ENCODE data around the gene ANKRD49. TPM values are rescaled to one million over a fixed set of nuclear protein-coding genes. Genes with fewer than 3 reads are reported as not detected.

The ANKRD49 gene
- total and polyA plus RNA-seq, 2 of the 4 experiments (the other 2 are of a cell fraction): 7.2 to 10.4 TPM

DNA sequence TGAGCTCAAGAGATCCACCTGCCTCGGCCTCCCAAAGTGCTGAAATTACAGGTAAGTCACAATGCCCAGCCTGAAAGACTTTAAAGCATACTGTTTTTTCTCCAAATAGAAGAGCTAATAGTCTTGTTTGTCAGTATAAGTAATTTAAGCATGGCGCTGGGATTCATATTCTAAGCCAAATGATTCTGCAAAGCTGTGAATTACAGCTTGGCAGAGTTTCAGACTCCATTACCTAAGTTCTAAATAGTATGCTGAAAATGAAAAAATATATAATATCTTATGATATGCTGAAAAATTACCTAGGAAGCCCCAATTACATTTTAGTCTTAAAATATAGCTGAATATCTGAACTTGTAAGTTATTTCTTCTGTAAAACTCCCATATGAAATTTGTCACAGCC is 39.5 kb upstream of the ANKRD49 start:
- no peak overlapping the region for H4K5ac ChIP-seq (ENCODE audit: low read depth, low read length)
- H3K4me3 ChIP-seq (ENCODE audit: insufficient read depth, low read depth, low read length): no peak overlapping the region
- no peak overlapping the region for H3K4me2 ChIP-seq (ENCODE audit: low read depth, low read length)
- no peak overlapping the region for H3K56ac ChIP-seq (ENCODE audit: extremely low read depth, insufficient read depth, low read length)
- no peaks in the 10 kb centered on the region for H3K4me1 ChIP-seq (ENCODE audit: control insufficient read depth, insufficient read depth, low read length)
- H3K4ac ChIP-seq (ENCODE audit: low read depth, low read length): no peak overlapping the region
- H3K9me3 ChIP-seq (ENCODE audit: control insufficient read depth, insufficient read depth, low read length): no peaks in the 10 kb centered on the region
- no peak overlapping the region for H2BK120ac ChIP-seq (ENCODE audit: low read depth, low read length)
- H2AK5ac ChIP-seq (ENCODE audit: low read depth, low read length): no peak overlapping the region
- H3K9me1 ChIP-seq (ENCODE audit: insufficient read depth, low read length): no peaks in the 10 kb centered on the region; the same call in 1 of the 2 replicates
- no peak overlapping the region for H2BK20ac ChIP-seq (ENCODE audit: low read depth, low read length)
- TF ChIP-seq, protein P1, sequence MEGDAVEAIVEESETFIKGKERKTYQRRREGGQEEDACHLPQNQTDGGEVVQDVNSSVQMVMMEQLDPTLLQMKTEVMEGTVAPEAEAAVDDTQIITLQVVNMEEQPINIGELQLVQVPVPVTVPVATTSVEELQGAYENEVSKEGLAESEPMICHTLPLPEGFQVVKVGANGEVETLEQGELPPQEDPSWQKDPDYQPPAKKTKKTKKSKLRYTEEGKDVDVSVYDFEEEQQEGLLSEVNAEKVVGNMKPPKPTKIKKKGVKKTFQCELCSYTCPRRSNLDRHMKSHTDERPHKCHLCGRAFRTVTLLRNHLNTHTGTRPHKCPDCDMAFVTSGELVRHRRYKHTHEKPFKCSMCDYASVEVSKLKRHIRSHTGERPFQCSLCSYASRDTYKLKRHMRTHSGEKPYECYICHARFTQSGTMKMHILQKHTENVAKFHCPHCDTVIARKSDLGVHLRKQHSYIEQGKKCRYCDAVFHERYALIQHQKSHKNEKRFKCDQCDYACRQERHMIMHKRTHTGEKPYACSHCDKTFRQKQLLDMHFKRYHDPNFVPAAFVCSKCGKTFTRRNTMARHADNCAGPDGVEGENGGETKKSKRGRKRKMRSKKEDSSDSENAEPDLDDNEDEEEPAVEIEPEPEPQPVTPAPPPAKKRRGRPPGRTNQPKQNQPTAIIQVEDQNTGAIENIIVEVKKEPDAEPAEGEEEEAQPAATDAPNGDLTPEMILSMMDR (conservative IDR thresholded peaks at IDR 0.05; ENCODE audit: low read depth, low read length): no peak
- TF ChIP-seq FOS (IDR thresholded peaks at IDR 0.05; ENCODE audit: low read depth, low read length): no peak
- TF ChIP-seq CEBPB (IDR thresholded peaks at IDR 0.05; ENCODE audit: low read depth, low read length): no peak
- TF ChIP-seq, protein P2, sequence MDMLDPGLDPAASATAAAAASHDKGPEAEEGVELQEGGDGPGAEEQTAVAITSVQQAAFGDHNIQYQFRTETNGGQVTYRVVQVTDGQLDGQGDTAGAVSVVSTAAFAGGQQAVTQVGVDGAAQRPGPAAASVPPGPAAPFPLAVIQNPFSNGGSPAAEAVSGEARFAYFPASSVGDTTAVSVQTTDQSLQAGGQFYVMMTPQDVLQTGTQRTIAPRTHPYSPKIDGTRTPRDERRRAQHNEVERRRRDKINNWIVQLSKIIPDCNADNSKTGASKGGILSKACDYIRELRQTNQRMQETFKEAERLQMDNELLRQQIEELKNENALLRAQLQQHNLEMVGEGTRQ (IDR thresholded peaks at IDR 0.05; ENCODE audit: low read depth, low read length): no peak
- TF ChIP-seq CHD1 (IDR thresholded peaks at IDR 0.05; ENCODE audit: low read depth, low read length): no peak
- TF ChIP-seq MAFK (IDR thresholded peaks at IDR 0.05; ENCODE audit: low read depth, low read length): no peak
- TF ChIP-seq BHLHE40 (IDR thresholded peaks at IDR 0.05; ENCODE audit: low read depth, low read length): no peak
- TF ChIP-seq, protein P3, sequence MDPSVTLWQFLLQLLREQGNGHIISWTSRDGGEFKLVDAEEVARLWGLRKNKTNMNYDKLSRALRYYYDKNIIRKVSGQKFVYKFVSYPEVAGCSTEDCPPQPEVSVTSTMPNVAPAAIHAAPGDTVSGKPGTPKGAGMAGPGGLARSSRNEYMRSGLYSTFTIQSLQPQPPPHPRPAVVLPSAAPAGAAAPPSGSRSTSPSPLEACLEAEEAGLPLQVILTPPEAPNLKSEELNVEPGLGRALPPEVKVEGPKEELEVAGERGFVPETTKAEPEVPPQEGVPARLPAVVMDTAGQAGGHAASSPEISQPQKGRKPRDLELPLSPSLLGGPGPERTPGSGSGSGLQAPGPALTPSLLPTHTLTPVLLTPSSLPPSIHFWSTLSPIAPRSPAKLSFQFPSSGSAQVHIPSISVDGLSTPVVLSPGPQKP (IDR thresholded peaks at IDR 0.05; ENCODE audit: borderline replicate concordance, low read depth, low read length): no peak
- TF ChIP-seq SMC3 (IDR thresholded peaks at IDR 0.05; ENCODE audit: low read depth, low read length): no peak
- no TSS peak for BruUV-seq (replicated peaks)
- no peaks in the 10 kb centered on the region for H3K27me3 ChIP-seq (ENCODE audit: control insufficient read depth, insufficient read depth, low read length)
- no peak overlapping the region for H3K23ac ChIP-seq (ENCODE audit: low read depth, low read length)
- ChIA-PET POLR2A (ENCODE audit: unreplicated experiment) (no interaction called here), CTCF (interaction anchor here (0.7 to 0.9 kb wide), 2 partner anchors 37 to 559 kb away, joined by 3 to 5 read pairs; no protein-coding TSS in a partner anchor)
- WGBS, 2 experiments (ENCODE audit: extremely low coverage in 2 of 2, insufficient read length in 1 of 2): no CpG with 5 or more reads among the region's 2 CpGs
- H4K91ac ChIP-seq (ENCODE audit: insufficient read depth, low read depth, low read length): no peak overlapping the region
- no peak overlapping the region for H2BK15ac ChIP-seq (ENCODE audit: low read depth, low read length)
- intact Hi-C loops (cut with micrococcal nuclease) (no loop called here), dilution Hi-C loops (cut with HindIII; ENCODE audit: low sequenced_read_pairs, unreplicated experiment) (no loop called here), in situ Hi-C loops (cut with MboI; ENCODE audit: low sequenced_read_pairs) (no loop called here)
- no peak overlapping the region for H2AK9ac ChIP-seq (replicated peaks; ENCODE audit: low read depth, low read length, poor library complexity)
- no peak overlapping the region for H3K18ac ChIP-seq (ENCODE audit: low read depth, low read length)
- no peak overlapping the region for H2AFZ ChIP-seq (replicated peaks; ENCODE audit: low read length, poor library complexity)
- no peak overlapping the region for H4K8ac ChIP-seq (ENCODE audit: low read depth in 2 of 2, low read length in 2 of 2)
- H3K14ac ChIP-seq (replicated peaks; ENCODE audit: low read depth, low read length): no peak overlapping the region
- H2BK5ac ChIP-seq (ENCODE audit: low read depth, low read length, poor library complexity, severe bottlenecking): no peak overlapping the region
- H3K9ac ChIP-seq (ENCODE audit: low read depth, low read length): no peak overlapping the region
- no peaks in the 10 kb centered on the region for H3K36me3 ChIP-seq (ENCODE audit: control insufficient read depth, insufficient read depth, low read length)
- DNase-seq (no peak), ATAC-seq (ENCODE audit: low read depth) (no peak)
- no peak overlapping the region for H3K27ac ChIP-seq (ENCODE audit: insufficient read depth, low read length)
- no peaks in the 10 kb centered on the region for H4K20me1 ChIP-seq (ENCODE audit: insufficient read depth, low read length)
- H3K79me1 ChIP-seq (ENCODE audit: low read depth in 1 of 2, low read length in 2 of 2): no peaks in the 10 kb centered on the region

Data from IMR-90 (cell line).